Spleen (tissue), 11 donors: ENCODE results near the gene COL8A1. TPM values are rescaled to one million over a fixed set of nuclear protein-coding genes. Genes with fewer than 3 reads are reported as not detected.

ENCODE experiments used
- DNase-seq: peaks from one replicate; pipeline ENCODE4 v3.0.0-alpha.2; 2020
- H3K27ac ChIP-seq, 8 donors: fragments of 200-600 bp; sonication (generic) in 7 of 8; 1 replicate in 4 of 8; 2 replicates in 4 of 8; pipeline versions ENCODE4 v1.5.0 to v1.8.0; 2016 to 2021; ENCODE audit warnings: inconsistent platforms in 4 of 8, mild to moderate bottlenecking in 4 of 8, moderate library complexity in 1 of 8
- H3K27me3 ChIP-seq, 7 donors: fragments of 200-600 bp; sonication (generic) in 6 of 7; replicated peaks in 1 of 7; 1 replicate in 4 of 7; 2 replicates in 3 of 7; pipeline versions ENCODE4 v1.5.0 to v1.8.0; 2016 to 2021; ENCODE audit warnings: inconsistent platforms in 3 of 7, mild to moderate bottlenecking in 1 of 7
- H3K36me3 ChIP-seq, 6 donors: fragments of 200-600 bp; sonication (generic) in 5 of 6; 1 replicate in 4 of 6; 2 replicates in 2 of 6; pipeline versions ENCODE4 v1.5.0 to v1.8.0; 2016 to 2021; ENCODE audit warnings: inconsistent platforms in 2 of 6
- H3K4me1 ChIP-seq, 6 donors: fragments of 200-600 bp; sonication (generic) in 5 of 6; 1 replicate in 3 of 6; 2 replicates in 3 of 6; pipeline versions ENCODE4 v1.5.0 to v1.8.0; 2016 to 2021; ENCODE audit warnings: inconsistent platforms in 3 of 6
- H3K4me3 ChIP-seq, 8 donors: fragments of 200-600 bp; sonication (generic) in 7 of 8; 1 replicate in 4 of 8; 2 replicates in 4 of 8; pipeline versions ENCODE4 v1.5.0 to v1.8.0; 2016 to 2021; ENCODE audit warnings: inconsistent platforms in 4 of 8, mild to moderate bottlenecking in 4 of 8, moderate library complexity in 2 of 8
- H3K9me3 ChIP-seq, 8 donors: fragments of 200-600 bp; sonication (generic) in 7 of 8; 1 replicate in 4 of 8; 2 replicates in 4 of 8; pipeline versions ENCODE4 v1.5.0 to v1.8.0; 2016 to 2021; ENCODE audit warnings: inconsistent platforms in 4 of 8
- CTCF ChIP-seq, 11 experiments: fragments of 200-600 bp in 7 of 11; fragments of 450-650 bp in 4 of 11; sonication (generic) in 4 of 11; IDR thresholded peaks in 8 of 11; conservative IDR thresholded peaks in 3 of 11; 1 replicate in 7 of 11; 2 replicates in 4 of 11; pipeline versions ENCODE4 v1.4.0 to v1.8.0; 2016 to 2021; ENCODE audit warnings: antibody characterized with exemption in 11 of 11, inconsistent platforms in 4 of 11, mild to moderate bottlenecking in 1 of 11
- POLR2A ChIP-seq, 3 donors: fragments of 450-650 bp; IDR thresholded peaks; one replicate each; pipeline ENCODE4 v1.5.1; 2017; ENCODE audit warnings: antibody characterized with exemption in 3 of 3, mild to moderate bottlenecking in 1 of 3
- POLR2AphosphoS5 ChIP-seq, 3 donors: sonication (generic); formaldehyde crosslinking; IDR thresholded peaks; one replicate each; pipeline ENCODE4 v1.5.1; 2017; ENCODE audit warnings: antibody characterized with exemption in 3 of 3
- WGBS, 5 donors: extraction: QIAGEN DNeasy Blood & Tissue Kit in 3 of 5; methylation state at CpG; one replicate each; pipeline versions ENCODE4 v1.1.5 to v1.1.7; 2013 to 2018; 5-methylcytosine and 5-hydroxymethylcytosine counted together
- intact Hi-C: fragments of 100-400 bp; cut with DNase I; formaldehyde crosslinking; loops from one replicate; pipeline ENCODE4 v1.15.0; 2023; ENCODE audit warnings: low total_unique reads
- polyA plus RNA-seq, 3 donors: library from polyadenylated mRNA; stranded (reverse); fragments of 200-250 nt; gene quantifications; one replicate each; pipeline ENCODE4 v1.2.1, GENCODE V29; 2013
- total RNA-seq, 7 donors: library from RNA; depleted of rRNA in 3 of 7; stranded (reverse); fragments of >200 nt in 3 of 7; fragmentation: NEBNext Ultra II Directional in 4 of 7; extraction: Animal tissue kit (Norgen Biotek cat#: 25700) in 4 of 7; gene quantifications; one replicate each; pipeline versions ENCODE4 v1.1.0 to v1.2.1, GENCODE V29; 2016 to 2021
- donor health status: healthy with polysubstance abuse.
- donor health status: DM: no; HTN: no; CAD: no; lungs with moderate emphysema.
- donor health status: DM: no; HTN: no; CAD: no.
- donor health status: Bipolar disorder and iron deficiency.
- donor health status: healthy.
- donor health status: DM: no; HTN: no; CAD: no.
- donor health status: DM: yes; HTN: yes; CAD: no.

The COL8A1 gene
- total and polyA plus RNA-seq, 10 donors, result 0.22 to 3.1 (median 1.4) TPM

GRCh38 chr3:99776516-99777209 lies 138.3 kb downstream of the COL8A1 start:
- intact Hi-C loops, result no loop called here
- no peaks in the 10 kb centered on the region for H3K36me3 ChIP-seq
- peaks cover 0 to 8% (median 0%) of the 10 kb centered on the region in 7 donors for H3K27me3 ChIP-seq
- WGBS, 5 donors, result 71 to 80% (median 79%) methylated on average over 5 of the region's 5 CpGs
- no peak for DNase-seq
- no peaks in the 10 kb centered on the region for H3K4me1 ChIP-seq
- H3K4me3 ChIP-seq, result no peak overlapping the region
- no peak overlapping the region for H3K27ac ChIP-seq
- H3K9me3 ChIP-seq, result no peaks in the 10 kb centered on the region
- no peak for TF ChIP-seq CTCF (IDR thresholded peaks at IDR 0.05 in 8 of 11, conservative IDR thresholded peaks at IDR 0.05 in 3 of 11)
- no peak for TF ChIP-seq POLR2A (IDR thresholded peaks at IDR 0.05)
- no peak for TF ChIP-seq POLR2AphosphoS5 (IDR thresholded peaks at IDR 0.05)

GRCh38 chr3:99777210-99777549 lies 138.8 kb downstream of the COL8A1 start:
- intact Hi-C loops, result no loop called here
- Histone ChIP-seq H3K4me3 (no peak overlapping the region), H3K27me3 (peaks cover 0 to 8% (median 0%) of the 10 kb centered on the region in 7 donors), H3K36me3 (no peaks in the 10 kb centered on the region), H3K4me1 (no peaks in the 10 kb centered on the region), H3K9me3 (no peaks in the 10 kb centered on the region), H3K27ac (no peak overlapping the region)
- DNase-seq, result no peak
- no peak for TF ChIP-seq POLR2AphosphoS5 (IDR thresholded peaks at IDR 0.05)
- no peak for TF ChIP-seq CTCF (IDR thresholded peaks at IDR 0.05 in 8 of 11, conservative IDR thresholded peaks at IDR 0.05 in 3 of 11)
- TF ChIP-seq POLR2A (IDR thresholded peaks at IDR 0.05), result no peak
- WGBS, 5 donors, result 70 to 89% (median 85%) methylated on average over 2 of the region's 2 CpGs

DNA sequence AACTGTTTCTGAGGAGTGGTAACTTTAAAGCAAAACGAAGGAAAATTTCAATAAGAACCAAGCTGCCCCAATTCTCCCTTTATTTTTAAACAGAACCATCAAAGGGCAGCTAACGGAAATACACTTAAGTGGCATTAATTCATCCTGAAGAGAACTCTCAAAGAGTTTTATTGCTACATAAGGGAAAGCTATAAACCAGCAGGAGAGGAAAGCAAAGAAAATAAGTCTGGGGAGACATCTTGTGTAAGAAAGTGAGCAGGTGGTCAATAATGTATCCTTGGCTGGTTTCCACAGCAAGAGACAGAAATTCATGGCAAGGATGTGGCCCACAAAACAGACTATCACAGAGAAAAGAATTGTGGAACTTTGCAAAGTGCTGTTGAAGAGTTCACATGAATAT lies 139.3 kb downstream of the COL8A1 start:
- H3K27ac ChIP-seq, result no peak overlapping the region
- TF ChIP-seq POLR2AphosphoS5 (IDR thresholded peaks at IDR 0.05) (no peak), CTCF (IDR thresholded peaks at IDR 0.05 in 8 of 11, conservative IDR thresholded peaks at IDR 0.05 in 3 of 11) (no peak), POLR2A (IDR thresholded peaks at IDR 0.05) (no peak)
- H3K9me3 ChIP-seq, result no peaks in the 10 kb centered on the region
- intact Hi-C loops, result no loop called here
- H3K4me1 ChIP-seq, result no peaks in the 10 kb centered on the region
- 62 to 75% (median 68%) methylated on average over 2 of the region's 2 CpGs for WGBS, 5 donors
- peaks cover 0 to 8% (median 0%) of the 10 kb centered on the region in 7 donors for H3K27me3 ChIP-seq
- no peak overlapping the region for H3K4me3 ChIP-seq
- no peak for DNase-seq
- no peaks in the 10 kb centered on the region for H3K36me3 ChIP-seq

- Histone ChIP-seq H3K4me3 (no peak overlapping the region), H3K27me3 (peaks cover 0 to 8% (median 0%) of the 10 kb centered on the region in 7 donors), H3K27ac (no peak overlapping the region), H3K4me1 (no peaks in the 10 kb centered on the region), H3K9me3 (no peaks in the 10 kb centered on the region), H3K36me3 (no peaks in the 10 kb centered on the region)
- DNase-seq, result no peak
- WGBS, 5 donors, result 56 to 62% (median 60%) methylated on average over 3 of the region's 3 CpGs
- no peak for TF ChIP-seq POLR2A (IDR thresholded peaks at IDR 0.05)
- no peak for TF ChIP-seq CTCF (IDR thresholded peaks at IDR 0.05 in 8 of 11, conservative IDR thresholded peaks at IDR 0.05 in 3 of 11)
- no peak for TF ChIP-seq POLR2AphosphoS5 (IDR thresholded peaks at IDR 0.05)
- intact Hi-C loops, result no loop called here
Observed at GRCh38 chr3:99780749-99781148, 142.4 kb downstream of the COL8A1 start.
